Chondrocyte (in vitro differentiated cells): Measurements from ENCODE around the gene TMEM94. TPM values are rescaled to one million over a fixed set of nuclear protein-coding genes. Genes with fewer than 3 reads are reported as not detected.
"Not testable (repeated sequence)": the region's sequence is repeated elsewhere in the genome, so short reads cannot be mapped to it uniquely, and the experiment has no call there.

Source experiments
- DNase-seq: peaks from one replicate; pipeline ENCODE4 v3.0.0; 2021; ENCODE audit warnings: mixed read lengths, low spot score
- H3K27ac Mint-ChIP-seq: one replicate; pipeline ENCODE4 v1.8.0; 2021; ENCODE audit warnings: mild to moderate bottlenecking, moderate library complexity, mixed read lengths; ENCODE audit not compliant: unreplicated experiment
- H3K27me3 Mint-ChIP-seq: 2 replicates; pipeline ENCODE4 v1.8.0; 2021; ENCODE audit warnings: low read depth, mixed read lengths
- H3K36me3 Mint-ChIP-seq: 2 replicates; pipeline ENCODE4 v1.8.0; 2021; ENCODE audit warnings: low read depth, mixed read lengths
- H3K4me1 Mint-ChIP-seq: 2 replicates; pipeline ENCODE4 v1.8.0; 2021; ENCODE audit warnings: low read depth, mild to moderate bottlenecking, mixed read lengths
- H3K4me3 Mint-ChIP-seq: one replicate; pipeline ENCODE4 v1.8.0; 2021; ENCODE audit warnings: mild to moderate bottlenecking, moderate library complexity, mixed read lengths; ENCODE audit not compliant: unreplicated experiment
- H3K9me3 Mint-ChIP-seq: 2 replicates; pipeline ENCODE4 v1.8.0; 2021; ENCODE audit warnings: low read depth, mixed read lengths
- CTCF ChIP-seq: fragments of 200-600 bp; sonication (generic); IDR thresholded peaks from 2 replicates; pipeline ENCODE4 v1.5.0; 2021; ENCODE audit warnings: antibody characterized with exemption, mild to moderate bottlenecking, moderate library complexity
- total RNA-seq: library from RNA; stranded (reverse); gene quantifications from 3 replicates; pipeline ENCODE4 v1.2.1, GENCODE V29; 2021

Gene TMEM94
- total RNA-seq, 1 donor from 2014 or later, result 45.6 TPM

DNA sequence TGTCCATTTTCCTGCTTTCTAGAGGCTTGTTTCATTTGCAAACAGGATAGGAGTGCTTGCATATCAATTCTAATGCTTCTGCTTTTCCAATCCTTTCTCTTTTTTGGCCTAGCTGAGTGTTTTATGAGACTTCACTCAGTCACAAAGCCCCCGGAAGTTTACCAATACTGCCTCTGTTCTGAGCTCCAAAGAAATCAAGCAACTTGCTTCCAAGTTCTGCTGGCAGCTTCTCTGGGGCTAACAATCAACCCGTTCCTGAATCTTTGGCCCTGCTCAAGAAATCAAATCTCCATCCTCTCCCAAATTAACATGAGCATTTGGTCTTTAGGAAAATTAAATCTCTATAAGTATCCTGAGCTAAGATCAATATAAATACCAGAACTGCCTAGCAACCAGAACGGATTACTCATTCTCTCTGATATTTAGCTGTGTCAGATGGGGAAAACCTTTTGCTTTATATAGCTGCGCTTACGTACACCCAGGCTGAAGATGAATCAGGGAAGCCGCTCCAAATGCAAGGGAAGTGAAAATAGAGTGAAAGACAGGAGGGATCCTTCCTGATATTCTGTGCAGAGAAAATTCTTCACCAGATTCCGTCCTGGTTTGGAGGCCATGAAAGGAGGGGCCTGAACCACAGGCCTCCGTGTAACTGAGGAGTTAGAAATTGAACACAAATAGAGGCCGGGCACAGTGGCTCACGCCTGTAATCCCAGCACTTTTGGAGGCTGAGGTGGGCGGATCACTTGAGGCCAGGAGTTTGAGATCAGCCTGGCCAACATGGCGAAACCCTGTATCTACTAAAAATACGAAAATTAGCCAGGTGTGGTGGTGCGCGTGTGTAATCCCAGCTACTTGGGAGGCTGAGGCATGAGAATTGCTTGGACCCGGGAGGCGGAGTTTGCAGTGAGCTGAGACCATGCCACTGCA is 27.6 kb upstream of the TMEM94 start:
- Mint-ChIP-seq H3K27ac (peak overlapping the region; percentile 96), H3K36me3 (no peaks in the 10 kb centered on the region), H3K9me3 (no peaks in the 10 kb centered on the region), H3K4me1 (peaks cover 45% of the 10 kb centered on the region), H3K27me3 (no peaks in the 10 kb centered on the region), H3K4me3 (peak overlapping the region; percentile 14)
- no peak for DNase-seq
- no peak for TF ChIP-seq CTCF

DNA sequence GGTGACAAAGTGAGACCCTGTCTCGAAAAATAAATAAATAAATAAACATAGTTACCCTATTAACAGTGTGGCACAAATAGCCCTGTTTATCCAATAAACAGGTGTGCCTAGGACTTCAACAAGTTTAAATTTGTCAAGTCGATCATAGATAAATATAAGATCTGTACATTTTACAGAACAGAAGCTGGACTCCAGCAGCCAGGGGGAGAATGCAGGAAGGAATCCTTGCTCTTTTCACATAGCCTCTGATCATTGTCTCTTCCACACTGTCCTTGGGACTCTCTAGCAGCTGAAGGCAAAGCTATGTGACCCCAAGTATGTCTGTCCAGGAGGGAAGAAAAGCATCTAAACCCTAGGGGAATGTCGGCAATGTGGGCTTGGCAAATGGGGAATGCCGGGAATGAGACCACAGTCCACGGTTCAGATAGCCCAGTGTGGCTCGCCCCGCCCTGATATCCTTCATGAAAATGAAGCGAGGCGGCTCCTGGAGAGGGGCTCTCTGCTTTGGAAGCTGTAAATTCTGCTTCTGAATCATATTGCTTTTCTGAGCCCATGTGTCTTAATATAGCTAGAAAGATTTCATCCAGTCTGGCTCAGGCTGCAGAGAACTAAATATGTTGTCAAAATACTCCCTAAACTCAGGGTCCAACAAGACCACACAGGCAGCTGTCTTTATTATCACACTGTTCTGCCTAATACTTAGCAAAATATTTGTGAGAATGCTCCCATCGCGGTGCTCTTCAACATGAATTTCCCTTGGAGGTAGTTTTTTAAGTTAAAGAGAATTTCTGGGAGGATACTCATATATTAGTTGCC is 26.1 kb upstream of the TMEM94 start:
- Mint-ChIP-seq H3K9me3 (no peaks in the 10 kb centered on the region), H3K4me3 (peak overlapping the region; percentile 49), H3K36me3 (no peaks in the 10 kb centered on the region), H3K27me3 (no peaks in the 10 kb centered on the region), H3K27ac (peak overlapping the region; percentile 96), H3K4me1 (peaks cover 49% of the 10 kb centered on the region)
- DNase-seq, result no peak
- TF ChIP-seq CTCF, result peak; percentile 63

DNA sequence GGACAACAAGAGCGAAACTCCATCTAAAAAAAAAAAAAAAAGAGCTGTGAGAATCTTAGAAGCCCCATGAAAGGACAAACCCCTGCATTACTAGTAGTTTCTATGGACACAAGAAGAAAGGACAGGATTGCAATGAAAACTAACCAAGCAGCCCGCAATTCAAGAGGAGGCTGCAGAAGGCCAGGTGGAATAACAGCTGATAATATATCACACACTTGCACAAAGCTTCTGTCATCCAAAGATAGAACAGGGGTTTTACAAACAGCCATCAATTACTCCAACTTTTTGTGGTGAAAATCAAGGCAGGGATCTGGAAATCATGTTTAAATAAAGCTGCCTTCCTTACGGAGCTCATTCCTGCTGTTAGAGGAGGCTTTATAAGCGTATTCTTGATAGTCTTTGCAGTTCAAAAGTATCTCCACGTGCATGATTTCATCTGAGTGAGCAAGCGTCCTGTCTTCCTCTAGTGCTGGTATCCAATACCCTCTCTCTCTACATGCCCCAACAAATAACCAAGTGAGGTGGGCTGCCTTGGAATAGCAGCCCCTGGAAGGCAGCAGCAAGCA is 23.1 kb upstream of the TMEM94 start:
- no peak for DNase-seq
- H3K36me3 Mint-ChIP-seq, result no peaks in the 10 kb centered on the region
- no peak overlapping the region for H3K4me3 Mint-ChIP-seq
- TF ChIP-seq CTCF, result no peak
- H3K27ac Mint-ChIP-seq, result no peak overlapping the region
- H3K9me3 Mint-ChIP-seq, result no peaks in the 10 kb centered on the region
- peaks cover 34% of the 10 kb centered on the region for H3K4me1 Mint-ChIP-seq
- no peaks in the 10 kb centered on the region for H3K27me3 Mint-ChIP-seq

DNA sequence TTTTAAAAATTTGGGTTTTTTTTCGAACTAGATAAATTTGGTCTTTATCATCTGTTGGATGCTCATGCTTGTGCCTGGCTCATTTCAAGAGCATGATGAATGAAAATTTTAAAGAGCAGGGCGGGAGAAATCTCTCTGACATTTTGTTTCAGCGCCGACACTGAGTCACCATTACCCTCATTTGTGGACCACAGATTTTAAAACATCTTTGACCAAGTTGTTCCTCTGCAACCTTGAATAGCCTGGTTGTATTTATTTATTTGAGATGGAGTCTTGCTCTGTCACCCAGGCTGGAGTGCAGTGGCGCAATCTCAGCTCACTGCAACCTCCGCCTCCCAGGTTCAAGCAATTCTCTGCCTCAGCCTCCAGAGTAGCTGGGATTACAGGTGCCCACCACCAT is 22.0 kb upstream of the TMEM94 start:
- not testable (repeated sequence) for H3K4me3 Mint-ChIP-seq, H3K36me3 Mint-ChIP-seq, H3K27me3 Mint-ChIP-seq, H3K9me3 Mint-ChIP-seq, H3K27ac Mint-ChIP-seq, DNase-seq
- peaks cover 24% of the 10 kb centered on the region for H3K4me1 Mint-ChIP-seq

- not testable (repeated sequence) for DNase-seq, H3K36me3 Mint-ChIP-seq, H3K27me3 Mint-ChIP-seq, H3K4me3 Mint-ChIP-seq, H3K9me3 Mint-ChIP-seq, H3K27ac Mint-ChIP-seq
- peaks cover 16% of the 10 kb centered on the region for H3K4me1 Mint-ChIP-seq
These were observed 19.0 kb upstream of the TMEM94 start for GRCh38 chr17:75437404-75437803.

DNA sequence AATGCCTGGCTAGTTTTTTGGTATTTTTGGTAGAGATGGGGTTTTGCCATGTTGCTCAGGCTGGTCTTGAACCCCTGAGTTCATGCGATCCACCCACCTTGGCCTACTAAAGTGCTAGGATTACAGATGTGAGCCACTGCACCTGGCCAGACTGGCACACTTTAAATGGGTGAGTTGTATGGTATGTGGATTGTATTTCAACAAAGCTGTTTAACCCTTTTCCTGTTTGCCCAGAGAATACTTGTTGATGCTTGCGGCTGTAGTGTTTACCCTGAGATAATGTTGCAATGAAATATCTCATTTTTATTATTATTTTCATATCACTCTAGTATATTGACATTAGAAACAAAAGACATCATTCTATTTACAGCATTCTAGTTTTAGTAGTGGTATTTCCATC is 17.1 kb upstream of the TMEM94 start:
- TF ChIP-seq CTCF, result no peak
- no peaks in the 10 kb centered on the region for H3K27me3 Mint-ChIP-seq
- no peaks in the 10 kb centered on the region for H3K9me3 Mint-ChIP-seq
- H3K4me3 Mint-ChIP-seq, result no peak overlapping the region
- no peak for DNase-seq
- H3K27ac Mint-ChIP-seq, result no peak overlapping the region
- no peaks in the 10 kb centered on the region for H3K36me3 Mint-ChIP-seq
- peaks cover 27% of the 10 kb centered on the region for H3K4me1 Mint-ChIP-seq
